ENCODE measurements around the gene HMGN4.
A peak's percentile ranks its signal among the peaks of the same experiment; 100 is the strongest.

DNA sequence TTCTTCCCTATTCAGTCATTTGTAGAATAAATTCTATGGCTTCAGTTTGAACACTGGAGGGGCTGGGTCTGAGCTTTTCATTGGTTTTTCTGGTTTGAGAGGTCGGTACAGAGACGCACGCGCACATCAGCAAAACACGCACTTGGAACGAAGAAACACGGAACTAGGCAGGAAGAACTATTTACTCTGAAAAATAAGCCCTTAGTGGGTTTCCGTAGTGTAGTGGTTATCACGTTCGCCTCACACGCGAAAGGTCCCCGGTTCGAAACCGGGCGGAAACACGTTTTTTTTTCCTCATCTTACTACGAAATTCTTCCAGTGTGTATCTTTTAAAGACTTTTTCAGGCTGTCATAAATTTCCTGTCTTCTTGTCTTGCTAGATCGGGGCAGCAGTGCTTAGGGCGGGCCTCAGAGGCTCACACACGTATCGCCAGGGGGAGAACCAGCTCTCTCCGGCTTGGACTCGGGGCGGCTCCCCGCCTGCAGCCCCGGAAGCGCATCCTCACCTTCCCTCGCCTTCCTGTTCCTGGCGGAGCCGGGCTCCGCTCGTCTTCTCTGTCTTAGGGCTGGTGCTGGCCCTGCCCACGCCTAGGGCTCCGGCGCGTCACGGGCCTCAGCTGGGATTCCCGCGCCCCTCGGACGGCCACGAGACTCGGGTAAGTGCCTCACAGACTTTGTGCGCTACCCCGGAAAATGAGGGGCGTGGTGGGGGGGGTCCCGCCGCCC, at the start of gene HMGN4:
- TF ChIP-seq, protein P1, sequence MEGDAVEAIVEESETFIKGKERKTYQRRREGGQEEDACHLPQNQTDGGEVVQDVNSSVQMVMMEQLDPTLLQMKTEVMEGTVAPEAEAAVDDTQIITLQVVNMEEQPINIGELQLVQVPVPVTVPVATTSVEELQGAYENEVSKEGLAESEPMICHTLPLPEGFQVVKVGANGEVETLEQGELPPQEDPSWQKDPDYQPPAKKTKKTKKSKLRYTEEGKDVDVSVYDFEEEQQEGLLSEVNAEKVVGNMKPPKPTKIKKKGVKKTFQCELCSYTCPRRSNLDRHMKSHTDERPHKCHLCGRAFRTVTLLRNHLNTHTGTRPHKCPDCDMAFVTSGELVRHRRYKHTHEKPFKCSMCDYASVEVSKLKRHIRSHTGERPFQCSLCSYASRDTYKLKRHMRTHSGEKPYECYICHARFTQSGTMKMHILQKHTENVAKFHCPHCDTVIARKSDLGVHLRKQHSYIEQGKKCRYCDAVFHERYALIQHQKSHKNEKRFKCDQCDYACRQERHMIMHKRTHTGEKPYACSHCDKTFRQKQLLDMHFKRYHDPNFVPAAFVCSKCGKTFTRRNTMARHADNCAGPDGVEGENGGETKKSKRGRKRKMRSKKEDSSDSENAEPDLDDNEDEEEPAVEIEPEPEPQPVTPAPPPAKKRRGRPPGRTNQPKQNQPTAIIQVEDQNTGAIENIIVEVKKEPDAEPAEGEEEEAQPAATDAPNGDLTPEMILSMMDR (IDR thresholded peaks at IDR 0.05), result no peak
- TF ChIP-seq POLR2A (IDR thresholded peaks at IDR 0.05), result peak in 1 of 2 donors; percentile 41

All from vagina (tissue), 2 donors.